Measurements from ENCODE around the gene DLGAP1. TPM values are rescaled to one million over a fixed set of nuclear protein-coding genes. Genes with fewer than 3 reads are reported as not detected.
A peak's percentile ranks its signal among the peaks of the same experiment; 100 is the strongest.

The DLGAP1 gene
- total and polyA plus RNA-seq, 10 of the 15 experiments (the other 5 are each of a cell fraction or from before 2014, with no cell fraction given) = 0.23 to 27.6 (median 1.9) TPM

DNA sequence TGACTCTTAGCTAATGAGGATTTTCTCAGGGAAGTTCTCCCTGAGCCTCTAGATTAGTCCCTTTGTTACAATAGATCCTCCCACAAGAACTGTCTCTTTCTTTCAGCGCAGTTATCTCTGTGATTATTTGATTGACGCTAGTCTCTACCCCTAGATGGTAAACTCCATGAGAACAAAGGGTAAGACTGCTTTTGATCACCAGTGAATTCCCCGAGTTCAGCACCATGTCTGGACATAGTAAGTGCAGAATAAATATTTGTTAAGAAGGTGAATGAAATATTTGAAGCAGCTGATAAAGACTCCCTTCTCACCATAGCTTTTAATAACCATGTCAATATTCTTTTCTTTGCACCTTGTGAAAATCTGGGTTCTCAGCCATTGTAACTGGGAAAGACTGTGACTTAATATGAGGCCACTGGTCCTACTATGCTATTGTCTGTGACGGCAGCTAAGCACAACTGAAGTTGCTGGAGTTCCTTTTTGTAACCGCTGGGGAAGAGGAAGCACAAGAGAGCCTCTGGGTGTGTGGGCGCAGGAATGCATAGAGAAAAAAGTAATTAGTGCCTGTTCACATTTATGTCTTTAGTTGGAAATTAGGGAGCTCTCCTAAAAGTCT lies 790.4 kb downstream of the DLGAP1 start:
- ChIA-PET CTCF (interaction anchor here (0.6 to 10.1 kb wide), 32 partner anchors 11 to 1393 kb away, joined by 3 to 204 read pairs (median 7); no protein-coding TSS in a partner anchor), POLR2A (interaction anchor here (0.6 to 0.7 kb wide), 3 partner anchors 32 to 158 kb away, joined by 3 to 5 read pairs (median 3); no protein-coding TSS in a partner anchor), SMC1A (ENCODE audit: uncharacterized antibody, unreplicated experiment) (interaction anchor here (0.6 to 4.0 kb wide), 26 partner anchors 9 to 399 kb away, joined by 3 to 72 read pairs (median 5); no protein-coding TSS in a partner anchor), RAD21 (ENCODE audit: unreplicated experiment) (interaction anchor here (0.7 to 4.4 kb wide), 16 partner anchors 11 to 413 kb away, joined by 3 to 76 read pairs (median 6); no protein-coding TSS in a partner anchor)
- DNase-seq (ENCODE audit: low read depth, low spot score) (no peak), FAIRE-seq (no peak), ATAC-seq (no peak)
- Histone ChIP-seq H3K27ac (ENCODE audit: control insufficient read depth, insufficient read depth) (no peak overlapping the region), H2AFZ (ENCODE audit: control insufficient read depth, low read depth, low read length) (no peak overlapping the region), H3K4me3 (no peak overlapping the region), H3K36me3 (ENCODE audit: control insufficient read depth in 2 of 2, insufficient read depth in 2 of 2, low read length in 1 of 2) (no peaks in the 10 kb centered on the region), H3K4me1 (ENCODE audit: control insufficient read depth, insufficient read depth, low read length) (peaks cover 8% of the 10 kb centered on the region), H3K9me3 (replicated peaks; ENCODE audit: control insufficient read depth, insufficient read depth, low read length) (no peaks in the 10 kb centered on the region; the same call in 2 of the 3 replicates), H3K4me2 (ENCODE audit: control insufficient read depth, insufficient read depth) (no peak overlapping the region), H3K9ac (ENCODE audit: control insufficient read depth, insufficient read depth, low read length) (no peak overlapping the region), H3K27me3 (replicated peaks in 1 of 2; ENCODE audit: control insufficient read depth in 2 of 2, insufficient read depth in 2 of 2, low read length in 1 of 2) (no peaks in the 10 kb centered on the region), H3K79me2 (ENCODE audit: control insufficient read depth, insufficient read depth, low read length) (no peaks in the 10 kb centered on the region), H4K20me1 (ENCODE audit: control insufficient read depth, insufficient read depth) (no peaks in the 10 kb centered on the region)
- TF ChIP-seq DPF2 (IDR thresholded peaks at IDR 0.05) = 0 out of 2 replicates have a peak, but pooled peaks have one; percentile 49
- TF ChIP-seq E2F8 (IDR thresholded peaks at IDR 0.05; ENCODE audit: low read depth, partially characterized antibody) = no peak
- 0 out of 2 replicates have a peak, but pooled peaks have one; percentile 6 for TF ChIP-seq SPI1 (IDR thresholded peaks at IDR 0.05; ENCODE audit: borderline replicate concordance, insufficient read depth, low read depth, low read length)
- WGBS (ENCODE audit: insufficient coverage, insufficient replicate concordance, low lambda C conversion rate, missing lambda C conversion rate) = 39% methylated on average over 6 of the region's 6 CpGs
- no TSS peak for BruUV-seq (replicated peaks)
- intact Hi-C loops (cut with micrococcal nuclease; ENCODE audit: unreplicated experiment) (loop anchor here (5.0 kb wide), 2 partner anchors 212 to 487 kb away; partner anchors contain the start of gene TGIF1), in situ Hi-C loops (cut with MboI) (loop anchor here (5.0 kb wide), 1 partner anchor 382 kb away; no protein-coding TSS in a partner anchor)
